NB4 (cell line): ENCODE measurements around the gene CREBRF.

Source experiments
- DNase-seq: peaks from one replicate; pipeline ENCODE4 v3.0.0; 2010; ENCODE audit warnings: low read depth
- H3K4me3 ChIP-seq: one replicate; pipeline ENCODE4 v1.5.1; 2011; ENCODE audit warnings: mild to moderate bottlenecking, low read depth, low read length, moderate library complexity
- MYC ChIP-seq: IDR thresholded peaks from 2 replicates; pipeline ENCODE4 v1.6.1; 2011; ENCODE audit warnings: low read depth, low read length
- POLR2A ChIP-seq: IDR thresholded peaks from 2 replicates; pipeline ENCODE4 v1.6.1; 2011; ENCODE audit warnings: mild to moderate bottlenecking; ENCODE audit not compliant: insufficient read length; ENCODE audit errors: extremely low read depth
- TF ChIP-seq, protein P1 (sequence below): IDR thresholded peaks from one replicate; pipeline ENCODE4 v1.5.1; 2012; ENCODE audit warnings: low read depth, low read length
- TF ChIP-seq, protein P2 (sequence below): IDR thresholded peaks from 2 replicates; pipeline ENCODE4 v1.6.1; 2011; ENCODE audit warnings: low read depth, low read length

The CREBRF gene, protein sequence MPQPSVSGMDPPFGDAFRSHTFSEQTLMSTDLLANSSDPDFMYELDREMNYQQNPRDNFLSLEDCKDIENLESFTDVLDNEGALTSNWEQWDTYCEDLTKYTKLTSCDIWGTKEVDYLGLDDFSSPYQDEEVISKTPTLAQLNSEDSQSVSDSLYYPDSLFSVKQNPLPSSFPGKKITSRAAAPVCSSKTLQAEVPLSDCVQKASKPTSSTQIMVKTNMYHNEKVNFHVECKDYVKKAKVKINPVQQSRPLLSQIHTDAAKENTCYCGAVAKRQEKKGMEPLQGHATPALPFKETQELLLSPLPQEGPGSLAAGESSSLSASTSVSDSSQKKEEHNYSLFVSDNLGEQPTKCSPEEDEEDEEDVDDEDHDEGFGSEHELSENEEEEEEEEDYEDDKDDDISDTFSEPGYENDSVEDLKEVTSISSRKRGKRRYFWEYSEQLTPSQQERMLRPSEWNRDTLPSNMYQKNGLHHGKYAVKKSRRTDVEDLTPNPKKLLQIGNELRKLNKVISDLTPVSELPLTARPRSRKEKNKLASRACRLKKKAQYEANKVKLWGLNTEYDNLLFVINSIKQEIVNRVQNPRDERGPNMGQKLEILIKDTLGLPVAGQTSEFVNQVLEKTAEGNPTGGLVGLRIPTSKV

DNA sequence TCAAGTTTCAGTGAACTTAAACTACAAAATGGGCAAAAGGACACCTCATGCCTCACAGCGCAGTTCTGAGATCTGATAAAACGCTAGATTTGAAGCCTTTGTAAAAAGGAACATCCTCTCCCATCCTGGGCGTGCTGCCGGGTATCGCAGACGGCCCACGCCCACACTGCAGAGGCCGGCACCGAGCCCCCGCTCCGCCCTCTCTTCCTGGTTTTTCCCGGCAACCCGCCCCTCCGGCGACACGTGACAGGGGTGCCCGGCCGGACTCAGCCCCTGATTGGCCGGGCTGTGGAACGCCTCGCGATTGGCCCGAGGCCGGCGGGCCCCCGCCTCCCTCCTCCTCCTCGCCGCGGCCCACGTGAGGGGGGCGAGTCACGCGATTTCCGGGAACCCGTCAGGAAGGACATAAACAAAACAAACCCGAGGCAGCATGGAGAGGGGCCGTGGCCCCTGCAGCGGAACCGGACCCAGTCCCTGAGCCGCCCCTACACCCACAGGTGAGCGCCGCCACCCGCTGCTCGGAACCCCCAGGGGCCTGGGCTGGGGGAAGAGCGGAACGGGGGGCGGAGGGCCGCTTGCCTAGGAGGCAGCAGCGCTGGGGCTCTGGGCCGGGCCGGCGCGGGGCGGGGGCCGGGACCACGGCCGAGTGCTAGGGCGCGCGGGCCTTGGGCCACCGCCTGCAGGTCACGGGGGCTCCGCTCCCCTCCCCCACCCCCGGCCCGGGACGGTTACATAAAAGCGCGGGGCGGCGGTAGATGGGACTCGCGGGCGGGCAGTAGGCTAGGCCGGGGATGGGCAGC lies at the start of gene CREBRF:
TSS of gene CREBRF (plus strand) at position 370 of the 800 bp plus-strand sequence. CDS start 24,424 bp downstream, outside the sequence.
- peak; percentile 30 for TF ChIP-seq POLR2A
- TF ChIP-seq, protein P1, sequence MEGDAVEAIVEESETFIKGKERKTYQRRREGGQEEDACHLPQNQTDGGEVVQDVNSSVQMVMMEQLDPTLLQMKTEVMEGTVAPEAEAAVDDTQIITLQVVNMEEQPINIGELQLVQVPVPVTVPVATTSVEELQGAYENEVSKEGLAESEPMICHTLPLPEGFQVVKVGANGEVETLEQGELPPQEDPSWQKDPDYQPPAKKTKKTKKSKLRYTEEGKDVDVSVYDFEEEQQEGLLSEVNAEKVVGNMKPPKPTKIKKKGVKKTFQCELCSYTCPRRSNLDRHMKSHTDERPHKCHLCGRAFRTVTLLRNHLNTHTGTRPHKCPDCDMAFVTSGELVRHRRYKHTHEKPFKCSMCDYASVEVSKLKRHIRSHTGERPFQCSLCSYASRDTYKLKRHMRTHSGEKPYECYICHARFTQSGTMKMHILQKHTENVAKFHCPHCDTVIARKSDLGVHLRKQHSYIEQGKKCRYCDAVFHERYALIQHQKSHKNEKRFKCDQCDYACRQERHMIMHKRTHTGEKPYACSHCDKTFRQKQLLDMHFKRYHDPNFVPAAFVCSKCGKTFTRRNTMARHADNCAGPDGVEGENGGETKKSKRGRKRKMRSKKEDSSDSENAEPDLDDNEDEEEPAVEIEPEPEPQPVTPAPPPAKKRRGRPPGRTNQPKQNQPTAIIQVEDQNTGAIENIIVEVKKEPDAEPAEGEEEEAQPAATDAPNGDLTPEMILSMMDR, result no peak
- no peak for TF ChIP-seq MYC
- TF ChIP-seq, protein P2, sequence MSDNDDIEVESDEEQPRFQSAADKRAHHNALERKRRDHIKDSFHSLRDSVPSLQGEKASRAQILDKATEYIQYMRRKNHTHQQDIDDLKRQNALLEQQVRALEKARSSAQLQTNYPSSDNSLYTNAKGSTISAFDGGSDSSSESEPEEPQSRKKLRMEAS, result peak; percentile 98
- DNase-seq, result peak; percentile 97
- peak within 1 kb of the TSS; percentile 90 for H3K4me3 ChIP-seq

DNA sequence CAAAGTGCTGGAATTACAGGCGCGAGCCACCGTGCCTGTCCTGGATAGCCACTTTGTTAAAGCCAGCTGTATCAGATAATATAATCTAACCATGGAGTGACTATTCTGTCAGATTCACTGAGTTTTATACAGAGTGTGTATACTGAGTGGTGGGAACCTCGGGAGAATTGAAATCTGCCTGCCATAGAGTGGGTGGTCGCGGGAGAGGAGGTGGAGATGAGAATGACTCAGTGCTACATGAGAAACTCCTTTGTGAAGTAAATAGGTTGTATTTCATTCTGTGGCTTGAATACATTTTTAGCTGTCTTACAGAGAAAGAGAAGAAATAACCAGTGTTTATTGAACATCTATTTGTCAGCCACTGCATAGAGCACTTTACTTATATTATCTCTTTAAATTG lies 46.1 kb upstream of the CREBRF start:
- DNase-seq, result peak; percentile 14
- no peak for TF ChIP-seq MYC
- TF ChIP-seq, protein P1, result no peak
- TF ChIP-seq, protein P2, result no peak
- TF ChIP-seq POLR2A, result no peak
- H3K4me3 ChIP-seq, result no peak overlapping the region

DNA sequence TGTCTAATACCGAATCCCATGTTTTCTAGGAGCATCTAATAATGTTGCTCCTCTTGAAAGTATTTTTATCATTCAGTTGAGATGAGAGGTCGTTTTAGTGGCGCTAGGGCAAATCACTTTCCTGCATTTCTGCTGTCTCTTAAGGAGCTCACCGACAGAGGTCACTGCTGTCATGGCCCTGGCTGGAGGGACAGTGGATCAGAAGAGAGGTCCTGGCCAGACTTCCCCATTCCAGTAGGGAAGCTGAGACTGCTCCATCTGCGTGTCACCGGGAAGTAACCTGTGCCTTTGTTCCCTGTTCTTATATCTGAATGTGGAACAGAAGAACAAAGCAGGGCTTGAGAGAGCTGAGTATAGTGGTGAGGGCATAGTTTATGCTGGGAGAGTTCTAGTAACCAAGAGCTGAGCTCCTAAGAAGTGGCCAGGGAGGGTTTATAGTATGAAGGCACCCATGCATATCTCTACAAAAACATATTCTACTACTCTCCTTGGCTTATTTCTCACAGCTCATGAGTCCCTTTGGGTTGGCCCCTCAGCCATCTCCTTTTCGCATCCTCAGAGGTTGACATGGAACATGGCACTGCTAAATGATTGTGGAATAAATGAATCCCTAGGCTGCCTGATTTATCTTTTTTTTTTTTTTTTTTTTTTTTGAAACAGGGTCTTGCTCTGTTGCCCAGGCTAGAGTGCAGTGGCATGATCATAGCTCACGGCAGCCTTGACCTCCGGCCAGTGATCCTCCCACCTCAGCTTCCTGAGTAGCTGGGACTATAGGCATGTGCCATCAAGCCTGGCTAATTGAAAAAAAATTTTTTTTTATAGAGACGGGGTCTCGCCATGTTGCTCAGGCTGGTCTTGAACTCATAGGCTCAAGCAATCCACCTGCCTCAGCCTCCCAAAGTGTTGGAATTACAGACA lies 45.3 kb upstream of the CREBRF start:
- DNase-seq, result no peak
- TF ChIP-seq POLR2A (no peak), MYC (no peak)
- TF ChIP-seq, protein P1, result no peak
- TF ChIP-seq, protein P2, result no peak
- H3K4me3 ChIP-seq, result no peak overlapping the region

DNA sequence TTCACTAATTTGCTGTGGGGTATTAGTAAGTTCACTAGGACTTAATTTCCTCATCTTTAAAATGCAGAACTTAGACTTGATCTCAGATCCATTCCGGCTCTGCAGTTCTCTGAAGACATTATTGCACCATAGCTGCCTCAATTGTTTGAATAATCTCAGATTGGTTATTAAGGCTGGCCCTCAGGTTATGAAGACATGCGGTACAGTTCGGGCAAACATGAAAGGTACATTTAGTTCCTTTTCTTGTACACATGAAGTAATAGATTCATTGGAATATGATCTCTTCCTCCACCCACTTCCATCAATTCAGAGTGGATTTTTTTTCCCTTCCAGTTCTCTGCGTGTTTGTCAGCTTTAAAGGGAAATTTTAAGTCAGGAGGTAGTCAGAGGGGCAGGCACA lies 44.6 kb upstream of the CREBRF start:
- no peak for DNase-seq
- no peak overlapping the region for H3K4me3 ChIP-seq
- TF ChIP-seq MYC (no peak), POLR2A (no peak)
- TF ChIP-seq, protein P2, result no peak
- TF ChIP-seq, protein P1, result no peak

DNA sequence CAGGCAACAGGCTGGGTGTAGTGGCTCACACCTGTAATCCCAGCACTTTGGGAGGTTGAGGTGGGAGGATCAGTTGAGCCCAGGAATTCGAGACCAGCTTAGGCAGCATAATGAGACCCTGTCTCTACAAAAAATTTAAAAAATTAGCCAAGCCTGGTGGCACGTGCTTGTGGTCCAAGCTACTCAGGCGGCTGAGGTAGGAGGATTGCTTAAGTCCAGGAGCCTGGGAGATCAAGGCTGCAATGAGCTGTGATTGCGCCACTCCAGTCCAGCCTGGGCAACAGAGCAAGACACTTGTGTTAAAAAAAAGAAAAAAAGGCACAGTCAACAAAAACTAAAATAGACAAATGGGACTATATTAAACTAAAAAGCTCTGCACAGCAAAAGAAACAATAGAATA lies 43.3 kb upstream of the CREBRF start:
- DNase-seq, result peak; percentile 30
- TF ChIP-seq POLR2A, result no peak
- TF ChIP-seq MYC, result no peak
- TF ChIP-seq, protein P1, result no peak
- TF ChIP-seq, protein P2, result no peak
- H3K4me3 ChIP-seq, result no peak overlapping the region
